ENCODE data around the gene CD99L2.
"Not testable (repeated sequence)": the region's sequence is repeated elsewhere in the genome, so short reads cannot be mapped to it uniquely, and the experiment has no call there.

CD99L2 gene

DNA sequence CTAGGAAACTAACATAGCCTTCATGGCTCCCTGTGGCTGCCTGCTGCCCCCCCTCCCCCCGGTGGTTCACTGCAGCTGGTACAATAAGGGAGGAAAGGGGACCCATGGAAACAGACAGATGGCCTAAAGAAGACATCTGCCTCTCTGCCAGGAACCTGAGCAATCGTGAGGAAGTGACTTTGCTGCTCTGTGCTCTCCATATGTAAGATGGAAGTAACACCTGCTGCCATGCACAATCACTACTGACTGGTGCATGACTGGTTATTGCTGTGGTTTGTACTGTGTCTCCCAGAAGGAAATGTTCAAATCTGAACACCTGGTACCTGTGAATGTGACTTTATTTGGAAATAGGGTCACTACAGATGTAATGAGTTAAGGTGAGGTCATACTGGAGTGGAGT is 43.6 kb downstream of the CD99L2 start:
- no peak for DNase-seq (ENCODE audit: low spot score)

GRCh38 chrX:150849996-150850720 is 48.3 kb downstream of the CD99L2 start:
- no peak for DNase-seq (ENCODE audit: low spot score)

DNA sequence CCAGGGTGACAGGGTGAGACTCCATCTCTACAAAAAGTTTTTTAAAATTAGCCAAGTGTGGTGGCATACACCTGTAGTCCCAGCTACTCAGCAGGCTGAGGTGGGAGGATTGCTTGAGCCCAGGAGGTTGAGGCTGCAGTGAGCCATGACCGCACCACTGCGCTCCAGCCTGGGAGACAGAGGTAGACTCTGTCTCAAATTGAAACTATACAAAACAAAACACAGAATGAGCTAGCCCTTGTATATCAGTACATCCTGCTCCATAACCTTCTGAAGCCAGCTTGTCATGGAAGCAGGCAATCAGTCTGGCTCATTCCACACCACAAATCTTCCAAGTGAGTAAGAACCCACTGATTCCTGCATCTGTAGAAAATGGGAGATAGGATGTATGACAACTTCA is 49.0 kb downstream of the CD99L2 start:
- DNase-seq (ENCODE audit: low spot score): no peak

- DNase-seq (ENCODE audit: low spot score): no peak
Measured at GRCh38 chrX:150848914-150849365, 49.5 kb downstream of the CD99L2 start.

- no peak for DNase-seq (ENCODE audit: low spot score)
Measured at GRCh38 chrX:150847088-150847487, 51.4 kb downstream of the CD99L2 start.

DNA sequence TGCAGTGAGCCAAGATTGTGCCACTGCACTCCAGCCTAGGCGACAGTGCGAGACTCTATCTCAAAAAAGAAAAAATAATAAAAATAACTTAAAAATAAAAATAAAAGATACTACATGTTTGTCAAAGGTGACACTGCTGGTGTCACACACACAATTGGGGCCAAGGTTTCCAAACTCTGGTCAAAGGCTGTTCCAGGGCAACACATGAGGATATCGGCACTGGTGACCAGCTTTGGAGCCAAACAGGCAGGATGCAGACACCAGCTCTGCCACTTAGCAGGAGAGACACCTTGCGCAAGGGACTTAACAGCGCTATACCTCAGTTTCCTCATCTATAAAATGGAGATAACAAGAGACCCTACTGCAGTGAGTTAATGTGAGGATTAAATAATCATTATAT is 52.3 kb downstream of the CD99L2 start:
- no peak for DNase-seq (ENCODE audit: low spot score)

DNA sequence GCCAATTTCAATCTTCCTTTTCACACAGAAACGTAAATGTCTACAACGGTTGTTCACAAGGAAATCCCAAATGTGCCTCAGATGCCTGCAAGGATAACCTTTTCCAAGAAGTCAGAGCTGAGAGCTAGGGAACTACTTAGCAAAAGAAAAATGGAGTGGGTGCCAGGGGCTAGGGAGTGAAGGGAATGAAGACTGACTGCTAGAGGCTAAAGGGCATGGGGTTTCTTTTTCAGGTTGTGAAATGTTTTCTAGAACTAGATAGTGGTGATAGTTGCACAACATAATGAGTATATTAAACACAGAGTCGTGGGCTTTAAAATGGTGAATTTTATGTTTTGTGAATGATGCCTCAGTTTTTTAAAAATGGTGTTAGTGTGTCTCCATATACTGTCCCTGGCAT is 53.4 kb downstream of the CD99L2 start:
- DNase-seq (ENCODE audit: low spot score): no peak

- no peak for DNase-seq (ENCODE audit: low spot score)
Measured at GRCh38 chrX:150844016-150844415, 54.5 kb downstream of the CD99L2 start.

DNA sequence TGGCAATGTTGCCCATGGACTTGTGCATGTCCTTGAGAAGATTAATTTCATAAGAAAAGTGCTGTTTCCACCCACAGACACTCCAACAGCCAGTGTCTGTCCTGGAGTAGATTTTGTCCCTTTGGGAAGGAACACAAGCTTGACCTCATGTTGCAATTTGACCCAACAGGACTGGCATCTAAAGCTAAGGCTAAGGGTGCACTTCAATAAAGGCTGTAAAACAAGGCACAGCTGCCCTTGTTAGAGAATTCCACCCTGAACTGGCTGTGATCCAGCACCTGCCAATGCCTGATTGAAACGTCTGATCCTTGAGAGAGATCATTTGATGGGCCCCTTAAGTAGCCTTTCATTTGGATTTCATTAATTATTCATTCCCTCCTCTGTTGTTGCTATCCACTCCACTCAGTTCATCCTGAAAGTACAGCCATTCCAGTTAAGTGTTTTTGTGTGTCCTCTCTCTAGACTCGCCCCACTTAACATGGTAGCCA is 56.2 kb downstream of the CD99L2 start:
- no peak for DNase-seq (ENCODE audit: low spot score)

- DNase-seq (ENCODE audit: low spot score): peak; percentile 15
Measured at GRCh38 chrX:150841456-150842197, 56.8 kb downstream of the CD99L2 start.

DNA sequence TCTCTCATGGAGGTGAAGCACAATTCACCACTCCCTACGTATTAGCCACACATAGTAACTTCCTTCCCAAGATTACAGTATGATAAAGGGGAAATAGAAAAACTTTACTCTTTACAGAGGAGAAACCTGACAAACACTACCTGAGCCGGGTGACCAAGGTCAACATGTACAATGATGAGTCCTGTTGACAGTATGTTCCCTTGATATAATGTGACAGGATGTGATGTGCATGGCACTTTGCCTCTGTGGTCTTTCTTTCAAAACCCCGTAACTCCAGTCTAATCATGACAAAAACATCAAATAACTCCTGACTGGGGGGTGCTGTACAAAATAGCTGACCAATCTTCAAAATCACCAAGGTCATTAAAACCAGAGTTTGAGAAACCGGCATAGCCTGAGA is 60.6 kb downstream of the CD99L2 start:
- DNase-seq (ENCODE audit: low spot score): no peak

GRCh38 chrX:150834695-150835094 is 63.8 kb downstream of the CD99L2 start:
- no peak for DNase-seq (ENCODE audit: low spot score)

DNA sequence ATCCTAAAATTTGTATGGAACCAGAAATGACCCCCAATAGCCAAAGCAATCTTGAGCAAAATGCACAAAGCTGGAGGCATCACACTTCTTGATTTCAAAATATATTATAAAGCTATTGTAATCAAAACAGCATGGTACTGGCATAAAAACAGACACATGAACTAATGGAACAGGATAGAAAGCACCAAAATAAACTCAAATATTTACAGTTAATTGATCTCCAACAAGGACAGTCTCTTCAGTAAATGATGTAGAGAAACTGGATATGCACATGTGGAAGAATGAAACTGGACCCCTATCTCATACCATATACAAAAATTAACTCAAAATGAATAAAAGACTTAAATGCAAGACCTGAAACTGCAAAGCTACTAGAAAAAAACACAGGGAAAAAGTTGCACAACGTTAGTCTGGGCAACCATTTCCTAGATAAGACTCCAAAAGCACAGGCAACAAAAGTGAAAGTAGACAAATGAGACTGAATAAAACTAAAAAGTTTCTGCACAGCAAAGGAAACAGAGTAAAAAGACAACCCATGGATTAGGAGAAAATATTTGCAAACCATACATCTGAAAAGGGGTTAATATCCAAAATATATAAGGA is 64.9 kb downstream of the CD99L2 start:
- no peak for DNase-seq (ENCODE audit: low spot score)

- no peak for DNase-seq (ENCODE audit: low spot score)
Measured at GRCh38 chrX:150831863-150832262, 66.6 kb downstream of the CD99L2 start.

GRCh38 chrX:150828785-150829184 is 69.7 kb downstream of the CD99L2 start:
- DNase-seq (ENCODE audit: low spot score): no peak

GRCh38 chrX:150824352-150824751 is 74.1 kb downstream of the CD99L2 start:
- not testable (repeated sequence) for DNase-seq (ENCODE audit: low spot score)

- not testable (repeated sequence) for DNase-seq (ENCODE audit: low spot score)
Measured at GRCh38 chrX:150823826-150824225, 74.6 kb downstream of the CD99L2 start.

GRCh38 chrX:150821971-150822370 is 76.5 kb downstream of the CD99L2 start:
- DNase-seq (ENCODE audit: low spot score): no peak

DNA sequence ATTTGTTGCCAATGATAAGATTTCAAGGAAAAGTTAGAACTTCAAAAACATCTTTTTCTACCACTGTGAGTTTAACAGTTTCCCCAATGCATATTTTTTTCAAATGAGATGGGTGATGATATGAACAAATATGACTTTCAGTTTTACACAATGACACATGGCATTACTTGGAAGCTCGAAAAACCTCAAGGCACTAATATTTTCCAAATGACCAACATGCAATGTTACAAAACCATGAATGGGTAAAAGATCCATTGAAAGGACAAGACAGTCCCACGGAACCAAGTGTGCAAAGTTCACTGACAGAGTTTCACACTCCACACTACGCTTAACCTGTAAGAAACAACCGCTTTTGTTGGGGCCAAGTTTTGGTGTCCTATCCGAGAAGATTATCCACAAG is 84.5 kb downstream of the CD99L2 start:
- DNase-seq (ENCODE audit: low spot score): peak; percentile 11

DNA sequence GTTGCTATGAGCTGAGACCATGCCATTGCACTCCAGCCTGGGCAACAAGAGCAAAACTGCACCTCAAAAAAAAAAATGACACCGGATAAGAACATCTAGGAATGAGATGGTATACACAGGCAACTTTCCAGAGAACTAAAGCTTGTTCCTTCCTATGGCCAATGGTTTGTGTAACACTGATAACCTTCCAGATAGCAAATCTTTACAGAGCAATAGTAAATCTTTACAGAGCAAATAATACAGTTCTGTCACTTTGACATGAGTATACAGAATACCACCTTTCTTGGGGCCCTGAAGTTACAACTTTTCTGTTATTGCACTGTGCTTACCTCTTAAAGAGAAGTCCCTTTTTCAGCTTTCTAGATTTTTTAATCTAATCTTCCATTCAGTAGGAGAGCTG is 91.6 kb downstream of the CD99L2 start:
- no peak for DNase-seq (ENCODE audit: low spot score)

GRCh38 chrX:150805736-150806135 is 92.7 kb downstream of the CD99L2 start:
- no peak for DNase-seq (ENCODE audit: low spot score)

DNA sequence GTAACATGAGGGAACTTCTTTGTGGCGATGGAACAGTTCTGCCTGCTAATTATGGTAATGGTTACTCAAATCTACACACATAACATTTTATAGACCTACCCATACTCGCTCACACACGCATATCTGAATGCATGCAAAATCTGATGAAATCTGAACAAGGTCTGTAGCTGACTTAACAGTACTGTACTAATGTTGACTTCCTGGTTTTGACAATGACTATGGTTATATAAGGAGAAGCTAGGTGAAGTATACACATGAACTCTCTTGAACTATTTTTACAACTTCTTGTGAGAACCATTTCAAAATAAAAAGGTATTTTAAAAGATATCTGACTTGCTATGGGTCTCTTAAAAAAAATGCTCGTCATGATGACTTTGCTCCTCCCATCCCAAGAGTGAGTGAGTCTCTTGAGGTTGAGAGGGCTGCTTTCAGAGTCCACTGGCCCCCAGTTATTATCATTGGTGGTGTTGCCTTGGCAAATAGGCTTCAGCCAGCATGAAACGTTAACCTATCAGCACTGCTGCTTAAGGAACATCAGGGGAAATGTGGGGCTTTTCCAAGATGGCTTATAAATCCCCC is 105.4 kb downstream of the CD99L2 start:
- no peak for DNase-seq (ENCODE audit: low spot score)

DNA sequence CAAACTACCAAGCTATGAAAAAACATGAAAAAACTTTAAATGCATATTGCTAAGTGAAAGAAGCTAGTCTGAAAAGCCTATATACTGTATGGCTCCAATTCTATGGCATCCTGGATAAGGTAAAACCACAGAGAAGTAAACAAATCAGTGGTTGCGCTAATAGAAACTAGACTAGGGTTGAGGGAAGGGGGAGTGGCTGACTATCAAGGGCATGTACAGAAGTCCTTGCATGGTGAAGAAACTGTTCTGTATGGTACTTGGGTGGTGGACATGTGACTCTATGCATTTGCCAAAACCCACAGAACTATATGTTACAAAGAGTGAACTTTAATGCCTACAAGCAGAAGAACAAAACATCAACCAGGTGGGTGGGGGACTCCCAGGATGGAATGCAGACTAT is 108.4 kb downstream of the CD99L2 start:
- DNase-seq (ENCODE audit: low spot score): no peak
